HG03025 (cell line): Measurements from ENCODE around the gene SLC26A2.
"Not testable (repeated sequence)": the region's sequence is repeated elsewhere in the genome, so short reads cannot be mapped to it uniquely, and the experiment has no call there.

Experiments used
- ATAC-seq: cut with Tn5 transposase; IDR thresholded peaks from one replicate; pipeline ENCODE4 v1.9.1; 2021; ENCODE audit warnings: mild to moderate bottlenecking, moderate library complexity; ENCODE audit not compliant: unreplicated experiment, low FRiP score

The SLC26A2 gene

DNA sequence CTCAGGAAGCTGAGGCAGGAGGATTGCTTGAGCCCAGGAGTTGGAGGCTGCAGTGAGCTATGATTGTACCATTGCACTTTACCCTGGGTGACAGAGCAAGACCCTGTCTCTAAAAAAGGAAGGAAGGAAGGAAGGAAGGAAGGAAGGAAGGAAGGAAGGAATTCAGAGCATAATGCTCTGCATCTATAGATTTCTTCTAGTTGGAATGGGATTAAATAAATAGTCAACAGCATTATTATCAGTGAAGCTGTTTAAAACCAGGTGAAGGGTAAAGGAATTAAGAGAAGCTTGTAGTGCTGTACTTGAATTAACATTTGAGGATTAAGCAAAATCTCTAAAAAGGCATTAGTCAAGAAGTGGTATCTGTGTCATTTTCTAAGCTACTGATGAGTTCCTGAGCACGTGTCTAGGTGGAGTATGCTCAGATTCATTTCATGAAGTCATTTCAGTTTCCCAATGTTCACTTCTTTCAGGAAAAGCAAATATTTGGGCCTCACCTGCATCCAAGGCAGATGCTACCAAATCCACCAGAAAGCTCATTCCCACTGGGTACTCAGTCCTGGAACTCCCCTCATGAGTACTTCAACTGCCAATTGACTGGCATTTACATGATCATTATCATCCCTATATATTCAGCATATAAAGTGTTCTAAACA lies 24.4 kb upstream of the SLC26A2 start:
- ATAC-seq: no peak

- no peak for ATAC-seq
Measured at GRCh38 chr5:149936700-149937091, 23.9 kb upstream of the SLC26A2 start.

GRCh38 chr5:149937610-149938009 lies 22.9 kb upstream of the SLC26A2 start:
- no peak for ATAC-seq

DNA sequence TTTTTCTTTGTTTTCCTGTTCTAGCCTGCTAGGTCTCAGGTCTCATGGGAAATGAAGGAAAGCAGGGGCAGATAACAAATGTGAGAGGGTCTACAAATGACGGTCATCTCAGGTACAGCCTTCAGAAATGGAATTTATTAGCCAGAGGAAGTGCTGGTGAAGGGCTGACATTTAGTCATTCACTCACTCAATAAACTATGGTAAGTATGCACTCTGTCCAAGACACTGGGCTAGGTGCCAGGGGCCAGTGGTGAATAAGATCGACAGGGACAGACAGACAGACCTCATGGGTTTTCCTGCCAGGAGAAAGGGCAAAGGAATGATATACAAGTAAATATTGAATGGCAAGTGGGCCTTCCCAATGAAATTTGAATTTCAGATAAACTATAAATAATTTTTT lies 22.3 kb upstream of the SLC26A2 start:
- ATAC-seq: no peak

DNA sequence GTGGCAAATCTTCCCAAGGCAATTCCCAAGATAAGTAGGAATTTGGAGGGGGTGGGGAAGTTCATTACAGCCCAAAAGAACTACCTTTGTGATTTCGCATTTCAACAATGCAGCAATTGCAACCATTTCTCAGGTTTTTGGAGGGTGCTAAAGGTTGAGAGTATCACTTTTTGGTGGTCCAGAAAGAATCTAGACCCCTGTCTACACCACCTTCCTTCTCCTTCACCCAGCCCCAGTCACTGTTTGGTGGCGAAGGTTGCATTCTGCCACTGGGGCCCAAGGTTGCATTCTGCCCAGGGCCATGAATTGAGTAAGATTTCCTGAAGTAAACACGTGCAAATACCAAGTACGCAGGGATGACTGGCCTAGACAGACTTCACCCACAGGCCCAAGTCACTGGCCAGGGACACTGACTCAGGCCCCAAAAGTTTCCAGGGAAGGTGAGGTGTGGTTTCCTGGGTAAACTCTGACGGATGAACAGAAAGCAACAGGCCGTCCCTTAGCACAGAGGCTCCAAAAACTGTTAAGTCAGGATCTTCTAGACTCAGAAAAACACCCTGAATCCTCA lies 21.7 kb upstream of the SLC26A2 start:
- no peak for ATAC-seq

DNA sequence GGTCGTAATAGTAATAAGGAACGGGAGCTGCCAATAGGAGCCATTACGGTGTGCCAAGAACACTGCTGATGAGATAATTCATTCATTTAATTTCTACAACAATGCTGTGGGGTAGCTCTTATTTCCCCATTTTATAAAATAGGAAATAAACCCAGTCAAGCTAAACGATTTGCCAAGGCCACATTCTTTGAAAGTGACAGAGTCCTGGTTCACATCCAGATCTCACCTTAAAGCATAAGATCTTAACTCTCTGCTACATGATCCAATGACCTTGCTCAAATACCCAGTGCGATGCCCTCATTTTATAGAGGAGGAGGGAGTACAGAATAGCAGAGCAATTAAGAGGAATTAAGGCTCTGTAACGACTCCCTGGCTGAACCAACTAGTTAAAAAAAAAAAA lies 21.0 kb upstream of the SLC26A2 start:
- no peak for ATAC-seq

GRCh38 chr5:149940077-149940574 lies 20.4 kb upstream of the SLC26A2 start:
- ATAC-seq: peak; percentile 85

GRCh38 chr5:149940941-149941644 lies 19.5 kb upstream of the SLC26A2 start:
- no peak for ATAC-seq

GRCh38 chr5:149941795-149942194 lies 18.8 kb upstream of the SLC26A2 start:
- no peak for ATAC-seq

- no peak for ATAC-seq
Measured at GRCh38 chr5:149942199-149942598, 18.4 kb upstream of the SLC26A2 start.

DNA sequence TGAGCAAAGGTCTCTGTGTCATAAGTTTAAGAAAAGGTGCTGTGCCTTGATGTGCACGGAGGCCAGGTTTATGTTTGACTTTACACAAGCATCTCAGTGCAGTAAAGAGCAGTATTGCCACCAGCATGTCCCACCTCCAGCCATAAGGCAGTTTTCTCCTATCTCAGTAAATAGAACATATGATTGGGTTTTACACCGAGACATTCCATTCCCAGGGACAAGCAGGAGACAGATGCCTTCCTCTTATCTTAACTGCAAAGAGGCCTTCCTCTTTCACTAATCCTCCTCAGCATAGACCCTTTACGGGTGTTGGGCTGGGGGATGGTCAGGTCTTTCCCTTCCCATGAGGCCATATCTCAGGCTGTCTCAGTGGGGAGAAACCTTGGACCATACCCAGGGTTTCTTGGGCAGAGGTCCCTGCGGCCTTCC lies 17.8 kb upstream of the SLC26A2 start:
- ATAC-seq: not testable (repeated sequence)

- ATAC-seq: not testable (repeated sequence)
Measured at GRCh38 chr5:149943177-149943949, 17.2 kb upstream of the SLC26A2 start.

GRCh38 chr5:149944666-149945065 lies 15.9 kb upstream of the SLC26A2 start, which contains the start of gene PDE6A:
Gene PDE6A (minus strand): TSS chr5:149944793. CDS start chr5:149944673, 120 bp downstream.
- ATAC-seq: no peak

DNA sequence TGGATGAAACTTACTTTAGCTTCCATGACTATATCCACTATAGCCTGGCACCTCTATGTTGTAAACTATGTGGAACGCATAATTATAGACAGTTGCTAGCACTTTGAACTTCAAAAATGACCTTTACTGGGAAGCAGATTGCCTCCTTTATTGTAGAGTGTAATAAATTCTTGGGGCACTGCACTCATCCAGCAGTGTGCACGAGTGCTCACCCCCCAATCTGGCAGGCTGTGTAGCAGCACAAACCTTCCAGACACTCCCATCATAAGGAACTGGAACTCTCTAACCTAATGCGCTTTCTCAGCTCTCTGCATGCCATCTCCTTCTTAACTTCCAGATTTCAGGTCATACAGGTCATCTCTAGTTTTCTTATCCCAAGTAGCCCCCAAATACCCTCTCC lies 14.4 kb upstream of the SLC26A2 start:
- ATAC-seq: no peak

DNA sequence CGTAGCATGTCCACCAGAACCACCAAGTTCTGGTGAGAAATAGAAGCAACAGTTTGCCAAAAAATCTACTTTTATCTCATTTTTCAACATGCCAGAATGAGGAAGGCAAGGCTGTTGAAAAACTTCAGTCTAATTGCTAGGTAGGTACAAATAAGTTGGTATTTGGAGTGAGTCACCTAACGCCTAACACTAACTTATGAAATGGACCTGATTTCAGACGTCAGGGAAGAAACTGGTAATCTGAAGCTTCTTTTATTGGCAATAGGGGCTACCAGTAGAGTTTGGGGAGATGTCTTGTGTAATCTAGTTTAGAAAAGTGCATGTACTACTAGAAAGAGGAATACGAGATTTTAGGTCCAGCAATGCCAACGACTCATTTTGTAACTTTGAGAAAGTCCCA lies 11.6 kb upstream of the SLC26A2 start:
- no peak for ATAC-seq

- ATAC-seq: no peak
Measured at GRCh38 chr5:149951138-149951749, 9.3 kb upstream of the SLC26A2 start.

- ATAC-seq: no peak
Measured at GRCh38 chr5:149953436-149954121, 7.0 kb upstream of the SLC26A2 start.

- no peak for ATAC-seq
Measured at GRCh38 chr5:149954798-149955197, 5.8 kb upstream of the SLC26A2 start.

DNA sequence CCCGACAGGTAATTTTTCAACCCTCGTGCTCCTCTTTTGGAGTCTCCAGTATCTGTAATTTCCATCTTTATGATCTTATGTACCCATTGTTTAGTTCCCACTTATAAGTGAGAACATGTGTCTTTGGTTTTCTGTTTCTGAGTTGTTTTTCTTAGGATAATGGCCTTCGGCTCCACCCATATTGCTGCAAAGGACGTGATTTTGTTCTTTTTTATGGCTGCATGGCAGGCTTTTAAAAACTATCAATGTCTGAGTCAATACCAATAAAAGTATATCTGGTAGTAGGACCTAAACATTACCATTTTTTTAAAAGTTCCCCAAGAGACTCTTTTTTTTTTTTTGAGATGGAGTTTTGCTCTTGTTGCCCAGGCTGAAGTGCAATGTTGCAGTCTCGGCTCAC lies 3.9 kb upstream of the SLC26A2 start:
- no peak for ATAC-seq

GRCh38 chr5:149957855-149958254 lies 2.7 kb upstream of the SLC26A2 start:
- no peak for ATAC-seq
